ENCODE measurements around the gene MRPL19.

GRCh38 chr2:75705921-75706320, 59.3 kb downstream of the MRPL19 start:
- TF ChIP-seq CTCF (IDR thresholded peaks at IDR 0.05), result no peak
- TF ChIP-seq POLR2A (IDR thresholded peaks at IDR 0.05), result no peak

All from thyroid gland (tissue), 4 donors.